HG02852 (cell line): ENCODE measurements around the gene UCMA.
"Not testable (repeated sequence)": the region's sequence is repeated elsewhere in the genome, so short reads cannot be mapped to it uniquely, and the experiment has no call there.

ENCODE experiments used
- ATAC-seq: cut with Tn5 transposase; IDR thresholded peaks from one replicate; pipeline ENCODE4 v1.9.1; 2021; ENCODE audit warnings: mild to moderate bottlenecking, moderate library complexity; ENCODE audit not compliant: unreplicated experiment

Gene UCMA

GRCh38 chr10:13234736-13235135 lies 562 bp upstream of the UCMA start:
- not testable (repeated sequence) for ATAC-seq

GRCh38 chr10:13233358-13233757 lies 816 bp downstream of the UCMA start:
- ATAC-seq: no peak

GRCh38 chr10:13231808-13232207 lies 2.4 kb downstream of the UCMA start:
- ATAC-seq: no peak

- ATAC-seq: no peak
These were observed 3.0 kb downstream of the UCMA start for GRCh38 chr10:13231190-13231589.

GRCh38 chr10:13227031-13227430 lies 7.1 kb downstream of the UCMA start:
- ATAC-seq: no peak

- no peak for ATAC-seq
These were observed 8.6 kb downstream of the UCMA start for GRCh38 chr10:13225601-13226000.

GRCh38 chr10:13224210-13224995 lies 9.8 kb downstream of the UCMA start:
- ATAC-seq: no peak

- ATAC-seq: no peak
These were observed 10.9 kb downstream of the UCMA start for GRCh38 chr10:13223241-13223640.

- ATAC-seq: no peak
These were observed 11.6 kb downstream of the UCMA start for GRCh38 chr10:13222566-13222965.

GRCh38 chr10:13222151-13222550 lies 12.0 kb downstream of the UCMA start:
- no peak for ATAC-seq

GRCh38 chr10:13221572-13221971 lies 12.6 kb downstream of the UCMA start:
- no peak for ATAC-seq

GRCh38 chr10:13219685-13220670 lies 14.2 kb downstream of the UCMA start:
- no peak for ATAC-seq

GRCh38 chr10:13218878-13219277 lies 15.3 kb downstream of the UCMA start:
- ATAC-seq: no peak

GRCh38 chr10:13213163-13213562 lies 21.0 kb downstream of the UCMA start:
- ATAC-seq: no peak

GRCh38 chr10:13206546-13207443 lies 27.4 kb downstream of the UCMA start:
- no peak for ATAC-seq

GRCh38 chr10:13206091-13206490 lies 28.1 kb downstream of the UCMA start:
- ATAC-seq: no peak

- ATAC-seq: no peak
These were observed 33.0 kb downstream of the UCMA start for GRCh38 chr10:13201132-13201531.

- no peak for ATAC-seq
These were observed 39.2 kb downstream of the UCMA start for GRCh38 chr10:13195016-13195415.

- ATAC-seq: no peak
These were observed 40.5 kb downstream of the UCMA start for GRCh38 chr10:13193637-13194036.

- no peak for ATAC-seq
These were observed 42.8 kb downstream of the UCMA start for GRCh38 chr10:13191362-13191761.

GRCh38 chr10:13190816-13191215 lies 43.4 kb downstream of the UCMA start:
- no peak for ATAC-seq
